Stimulated activated CD4-positive, alpha-beta T cell treated with anti-CD3 and anti-CD28 coated beads, Interleukin-12 subunit alpha, Interleukin-12 subunit beta, amount 100 ng/mL, for 4 hours (primary cell): Measurements from ENCODE around the gene P2RY11.

Experiments
- DNase-seq: peaks from one replicate; pipeline ENCODE4 v3.0.0-alpha.2; 2020

P2RY11 gene

GRCh38 chr19:10093295-10094186 lies 18.0 kb upstream of the P2RY11 start:
- no peak for DNase-seq

- DNase-seq = no peak
These were observed 15.9 kb upstream of the P2RY11 start for GRCh38 chr19:10095622-10095947.

DNA sequence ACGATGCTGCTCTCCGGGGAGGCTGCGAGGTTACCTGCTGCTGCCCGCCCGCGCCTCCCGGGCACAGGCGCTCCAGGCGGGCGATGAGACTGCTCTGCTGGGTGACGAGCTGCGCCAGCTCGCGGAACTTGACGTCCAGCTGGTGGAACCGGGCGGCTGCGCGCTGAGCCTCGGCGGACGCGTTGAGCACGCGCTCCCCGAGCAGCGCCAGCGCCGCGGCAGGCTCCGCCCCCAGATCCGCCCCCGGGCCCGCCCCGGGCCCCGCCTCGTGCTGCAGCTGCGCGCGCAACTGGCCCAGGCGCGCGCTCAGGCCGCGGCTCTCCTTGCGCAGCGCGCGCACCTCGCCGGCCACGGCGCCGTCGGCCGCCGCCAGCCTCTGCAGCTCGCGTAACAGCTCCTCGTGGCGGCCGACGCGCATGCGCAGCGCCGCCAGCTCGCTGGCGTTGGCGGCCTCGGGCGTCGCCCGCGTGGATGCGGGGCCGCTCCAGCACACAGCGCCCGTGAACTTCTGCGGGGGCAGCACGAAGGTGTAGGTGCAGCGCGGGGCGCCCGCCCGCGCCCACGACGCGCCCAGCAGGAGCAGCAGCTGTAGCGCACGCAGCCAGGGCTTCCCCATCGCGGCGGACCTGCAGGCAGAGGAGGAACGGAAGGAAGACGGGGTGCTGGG lies 15.4 kb upstream of the P2RY11 start:
- peak; percentile 85 for DNase-seq

DNA sequence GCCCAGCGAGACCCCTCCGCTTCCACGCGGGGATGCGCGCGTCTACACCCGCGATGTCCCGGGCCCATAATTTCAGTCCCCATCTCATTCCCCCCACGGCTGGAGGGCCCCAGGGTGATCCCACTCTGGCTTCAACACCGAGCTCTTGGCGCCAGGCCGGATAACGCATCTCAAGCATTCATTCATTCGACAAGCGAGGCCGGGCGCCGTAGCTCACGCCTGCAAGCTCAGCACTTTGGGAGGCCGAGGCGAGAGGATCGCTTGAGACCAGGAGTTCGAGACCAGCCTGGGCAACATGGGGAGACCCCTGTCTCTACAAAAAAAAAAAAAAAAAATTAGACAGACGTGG lies 14.9 kb upstream of the P2RY11 start:
- DNase-seq = no peak

DNA sequence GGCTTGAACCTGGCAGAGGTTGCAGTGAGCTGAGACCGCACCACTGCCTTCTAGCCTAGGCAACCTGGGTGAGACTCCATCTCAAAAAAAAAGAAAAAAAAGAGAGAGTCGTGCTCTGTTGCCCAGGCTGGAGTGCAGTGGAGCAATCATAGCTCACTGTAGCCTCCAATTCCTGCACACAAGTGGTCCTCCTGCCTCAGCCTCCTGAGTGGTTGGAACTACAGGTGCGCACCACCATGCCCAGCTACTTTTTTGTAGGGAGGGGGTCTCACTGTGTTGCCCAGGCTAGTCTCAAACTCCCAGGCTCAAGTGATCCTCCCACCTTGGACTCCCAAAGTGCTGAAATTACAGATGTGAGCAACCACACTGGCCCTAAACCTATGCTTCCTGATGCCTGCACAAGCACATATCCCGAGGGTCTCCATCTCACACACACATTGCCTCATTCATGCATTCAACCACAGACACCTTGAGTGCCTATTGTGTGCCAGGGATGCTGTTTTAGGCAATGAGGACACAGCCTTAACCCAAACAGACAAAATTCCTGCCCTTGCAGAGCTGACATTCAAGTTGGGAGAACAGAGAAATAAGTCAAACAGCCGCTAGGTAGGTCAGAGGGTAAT lies 11.2 kb upstream of the P2RY11 start:
- no peak for DNase-seq

DNA sequence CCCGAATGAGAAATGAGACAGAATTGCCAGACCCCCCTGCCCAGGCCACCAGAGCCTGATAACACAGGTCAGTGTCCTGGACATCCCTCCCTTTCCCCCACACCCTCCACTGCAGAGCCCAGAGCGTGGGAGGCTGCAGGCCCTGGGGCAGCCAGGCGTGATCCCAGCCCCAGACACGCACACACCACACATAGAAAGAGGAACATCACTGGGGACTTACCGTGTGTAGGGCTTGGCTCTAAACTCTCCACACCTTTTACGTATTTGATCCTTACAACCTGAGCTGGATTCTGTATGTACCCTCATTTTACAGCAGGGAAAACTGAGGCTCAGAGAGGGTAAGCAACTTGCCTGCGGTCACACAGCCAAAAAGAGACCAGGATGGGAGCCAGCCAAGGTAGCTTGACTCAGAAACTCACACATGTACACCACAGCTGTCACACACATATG lies 8.7 kb upstream of the P2RY11 start:
- no peak for DNase-seq

- DNase-seq = no peak
These were observed 7.4 kb upstream of the P2RY11 start for GRCh38 chr19:10104130-10104513.

DNA sequence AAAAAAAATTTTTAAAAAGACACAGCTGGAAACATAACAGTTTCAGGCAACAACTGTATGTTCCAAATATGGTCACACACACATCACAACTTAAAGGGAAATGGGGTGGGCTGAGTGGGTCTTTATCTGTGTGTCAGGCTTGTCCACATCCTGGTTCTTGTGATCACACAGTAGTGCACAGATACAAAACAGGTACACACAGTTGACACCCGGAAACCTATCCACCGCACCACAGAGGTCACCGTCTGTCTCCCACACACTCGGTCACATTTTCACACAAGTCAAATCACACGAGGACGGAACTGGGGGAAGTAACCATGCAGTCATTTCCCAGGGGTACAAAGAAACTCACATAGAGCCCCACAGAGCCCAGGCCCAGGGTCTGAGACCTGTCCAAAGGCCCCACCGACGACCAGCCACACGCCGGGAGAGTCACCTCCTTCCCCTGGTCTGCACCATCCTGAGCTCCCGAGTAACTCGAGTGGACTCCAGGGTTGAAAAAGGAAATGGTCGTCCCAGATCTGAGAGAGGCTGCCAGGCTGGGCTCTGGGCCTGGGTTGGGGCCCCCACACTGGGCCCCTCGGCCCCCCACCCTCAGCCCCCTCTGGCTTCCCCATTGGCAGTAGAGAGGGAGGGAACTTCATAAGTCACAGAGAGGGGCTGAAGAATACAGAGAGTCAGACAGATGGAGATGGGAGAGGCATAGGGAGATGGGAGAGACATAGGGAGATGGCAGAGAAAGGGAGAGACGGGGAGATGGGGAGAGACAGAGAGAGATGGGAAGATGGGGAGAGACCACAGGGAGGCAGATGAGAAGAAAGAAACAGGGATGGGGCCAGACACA lies 6.6 kb upstream of the P2RY11 start:
- DNase-seq = peak; percentile 56

- peak; percentile 74 for DNase-seq
These were observed 5.9 kb upstream of the P2RY11 start for GRCh38 chr19:10105509-10106099.

- peak; percentile 93 for DNase-seq
These were observed 5.2 kb upstream of the P2RY11 start, which contains the start of gene PPAN for GRCh38 chr19:10106100-10106936. Gene PPAN, plus strand, starts transcription at chr19:10106362. Its CDS starts 33 bp downstream, at chr19:10106395.

DNA sequence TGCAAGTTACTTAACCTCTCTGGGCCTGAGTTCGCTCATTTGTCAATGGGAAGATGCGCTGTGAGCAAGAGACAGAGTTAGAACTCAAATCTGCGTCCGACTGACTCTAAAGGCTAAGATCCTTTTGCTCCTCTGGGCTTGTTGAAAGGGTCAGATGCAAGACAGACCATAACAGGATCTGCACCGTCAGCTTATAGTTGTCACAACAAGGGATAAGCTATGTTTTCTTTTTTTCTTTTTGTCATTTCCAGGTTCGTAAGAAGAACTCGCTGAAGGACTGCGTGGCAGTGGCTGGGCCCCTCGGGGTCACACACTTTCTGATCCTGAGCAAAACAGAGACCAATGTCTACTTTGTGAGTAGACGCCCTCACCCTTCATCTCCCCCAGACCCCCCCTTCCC lies 4.2 kb upstream of the P2RY11 start:
- no peak for DNase-seq

DNA sequence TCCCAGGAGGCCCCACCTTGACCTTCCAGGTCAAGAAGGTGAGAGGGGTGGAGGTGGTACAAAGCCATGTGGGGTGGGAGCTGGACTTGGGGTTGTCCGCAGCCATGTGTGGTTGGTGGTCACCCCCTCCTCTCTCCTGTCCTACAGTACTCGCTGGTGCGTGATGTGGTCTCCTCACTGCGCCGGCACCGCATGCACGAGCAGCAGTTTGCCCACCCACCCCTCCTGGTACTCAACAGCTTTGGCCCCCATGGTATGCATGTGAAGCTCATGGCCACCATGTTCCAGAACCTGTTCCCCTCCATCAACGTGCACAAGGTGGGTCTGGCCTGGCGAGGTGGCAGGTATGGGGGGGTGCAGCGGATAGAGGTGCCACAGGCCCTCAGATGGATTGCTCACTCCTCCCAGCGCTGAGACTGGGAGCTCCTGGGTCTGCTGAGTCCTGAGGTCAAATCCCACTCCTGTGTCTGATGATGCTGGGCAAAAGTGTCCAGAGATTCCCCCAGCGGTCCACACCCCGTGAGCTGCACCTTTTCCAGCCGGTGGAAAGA lies 3.6 kb upstream of the P2RY11 start:
- no peak for DNase-seq

- no peak for DNase-seq
These were observed 2.0 kb upstream of the P2RY11 start for GRCh38 chr19:10109528-10109927.

DNA sequence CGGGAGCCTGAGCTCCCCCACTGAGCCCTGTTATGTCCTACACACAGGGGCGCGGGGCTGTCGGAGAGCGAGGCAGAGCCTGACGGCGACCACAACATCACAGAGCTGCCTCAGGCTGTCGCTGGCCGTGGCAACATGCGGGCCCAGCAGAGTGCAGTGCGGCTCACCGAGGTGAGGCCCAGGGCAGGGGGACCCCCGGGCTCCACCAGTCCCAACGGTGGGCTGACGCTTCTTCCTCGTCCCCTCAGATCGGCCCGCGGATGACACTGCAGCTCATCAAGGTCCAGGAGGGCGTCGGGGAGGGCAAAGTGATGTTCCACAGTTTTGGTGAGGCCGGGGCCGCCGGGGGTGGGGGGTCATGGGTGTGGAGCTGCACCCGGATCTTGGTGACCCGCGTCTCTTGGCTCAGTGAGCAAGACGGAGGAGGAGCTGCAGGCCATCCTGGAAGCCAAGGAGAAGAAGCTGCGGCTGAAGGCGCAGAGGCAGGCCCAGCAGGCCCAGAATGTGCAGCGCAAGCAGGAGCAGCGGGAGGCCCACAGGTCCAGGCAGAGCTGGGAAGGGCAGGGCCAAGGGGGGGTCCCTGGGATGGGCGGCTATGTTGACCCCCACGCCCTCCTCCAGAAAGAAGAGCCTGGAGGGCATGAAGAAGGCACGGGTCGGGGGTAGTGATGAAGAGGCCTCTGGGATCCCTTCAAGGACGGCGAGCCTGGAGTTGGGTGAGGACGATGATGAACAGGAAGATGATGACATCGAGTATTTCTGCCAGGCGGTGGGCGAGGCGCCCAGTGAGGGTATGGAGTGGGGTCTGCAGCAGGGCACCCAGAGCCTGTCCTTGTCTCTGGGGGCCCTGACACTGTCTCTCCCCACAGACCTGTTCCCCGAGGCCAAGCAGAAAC lies 1.2 kb upstream of the P2RY11 start:
- DNase-seq = no peak

GRCh38 chr19:10110972-10111317 lies 548 bp upstream of the P2RY11 start:
- no peak for DNase-seq

DNA sequence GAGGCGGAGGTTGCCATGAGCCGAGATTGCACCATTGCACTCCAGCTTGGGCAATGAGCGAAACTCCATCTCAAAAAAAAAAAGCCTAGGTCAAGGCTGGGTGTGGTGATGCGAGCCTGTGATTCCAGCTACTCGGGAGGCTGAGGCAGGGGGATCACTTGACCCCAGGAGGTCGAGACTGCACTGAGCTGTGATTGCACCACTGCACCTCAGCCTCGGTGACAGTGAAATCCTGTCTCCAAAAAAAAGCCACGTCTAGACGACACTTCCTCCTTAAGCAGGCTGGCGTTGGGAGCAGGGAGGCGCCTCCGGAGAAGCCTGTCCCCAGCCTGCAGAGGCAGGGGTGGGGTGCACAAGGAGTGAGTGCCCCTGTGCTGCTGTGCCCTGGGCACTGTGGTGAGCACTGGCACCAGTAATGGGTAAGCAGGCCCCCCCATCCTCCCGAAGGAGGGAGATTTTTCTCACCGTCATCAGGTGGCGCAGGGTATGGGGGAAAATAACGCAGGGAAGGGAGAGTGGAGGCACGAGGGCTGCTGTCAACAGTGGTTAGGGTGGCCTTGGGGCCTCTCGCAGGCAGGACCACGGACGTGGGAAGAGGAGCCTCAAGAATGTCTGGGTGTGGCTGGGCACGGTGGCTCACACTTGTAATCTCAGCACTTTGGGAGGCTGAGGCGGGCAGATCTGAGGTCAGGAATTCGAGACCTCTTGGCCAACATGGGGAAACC lies 706 bp downstream of the P2RY11 start:
- peak; percentile 47 for DNase-seq

GRCh38 chr19:10112895-10113591 lies 1.6 kb downstream of the P2RY11 start:
- peak; percentile 73 for DNase-seq

DNA sequence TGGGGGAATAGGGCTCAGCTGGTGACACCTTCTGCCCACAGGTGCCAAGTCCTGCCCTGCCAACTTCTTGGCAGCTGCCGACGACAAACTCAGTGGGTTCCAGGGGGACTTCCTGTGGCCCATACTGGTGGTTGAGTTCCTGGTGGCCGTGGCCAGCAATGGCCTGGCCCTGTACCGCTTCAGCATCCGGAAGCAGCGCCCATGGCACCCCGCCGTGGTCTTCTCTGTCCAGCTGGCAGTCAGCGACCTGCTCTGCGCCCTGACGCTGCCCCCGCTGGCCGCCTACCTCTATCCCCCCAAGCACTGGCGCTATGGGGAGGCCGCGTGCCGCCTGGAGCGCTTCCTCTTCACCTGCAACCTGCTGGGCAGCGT lies 2.1 kb downstream of the P2RY11 start:
- DNase-seq = peak; percentile 51
